T1000 (cell line): ENCODE data around the gene SETD7.

Experiments
- DNase-seq: peaks from one replicate; lab custom pipeline; 2025; ENCODE audit warnings: mixed read lengths; lab: John Stamatoyannopoulos, UW

Gene SETD7

GRCh38 chr4:139509727-139510410, 46.1 kb downstream of the SETD7 start:
- DNase-seq = no peak

- DNase-seq = no peak
Measured at GRCh38 chr4:139508581-139509237, 47.3 kb downstream of the SETD7 start.

- DNase-seq = no peak
Measured at GRCh38 chr4:139506774-139507173, 49.2 kb downstream of the SETD7 start.

- no peak for DNase-seq
Measured at GRCh38 chr4:139503622-139504166, 52.3 kb downstream of the SETD7 start.

- DNase-seq = no peak
Measured at GRCh38 chr4:139501927-139502899, 53.8 kb downstream of the SETD7 start.

GRCh38 chr4:139501527-139501926, 54.5 kb downstream of the SETD7 start:
- DNase-seq = no peak

GRCh38 chr4:139501117-139501516, 54.9 kb downstream of the SETD7 start:
- no peak for DNase-seq

- no peak for DNase-seq
Measured at GRCh38 chr4:139499186-139499585, 56.8 kb downstream of the SETD7 start.

- no peak for DNase-seq
Measured at GRCh38 chr4:139493176-139493575, 62.8 kb downstream of the SETD7 start.

- no peak for DNase-seq
Measured at GRCh38 chr4:139492429-139492828, 63.6 kb downstream of the SETD7 start.

GRCh38 chr4:139489638-139490037, 66.4 kb downstream of the SETD7 start:
- no peak for DNase-seq

GRCh38 chr4:139488442-139488841, 67.6 kb downstream of the SETD7 start:
- DNase-seq = no peak

GRCh38 chr4:139484783-139485311, 71.2 kb downstream of the SETD7 start:
- DNase-seq = no peak

- DNase-seq = no peak
Measured at GRCh38 chr4:139483000-139483399, 73.0 kb downstream of the SETD7 start.

- no peak for DNase-seq
Measured at GRCh38 chr4:139481465-139481864, 74.6 kb downstream of the SETD7 start.

- no peak for DNase-seq
Measured at GRCh38 chr4:139476363-139476762, 79.7 kb downstream of the SETD7 start.

GRCh38 chr4:139472852-139473251, 83.2 kb downstream of the SETD7 start:
- DNase-seq = no peak

GRCh38 chr4:139470997-139471665, 84.9 kb downstream of the SETD7 start:
- no peak for DNase-seq

- no peak for DNase-seq
Measured at GRCh38 chr4:139470295-139470694, 85.7 kb downstream of the SETD7 start.

GRCh38 chr4:139469869-139470268, 86.2 kb downstream of the SETD7 start:
- DNase-seq = no peak

- no peak for DNase-seq
Measured at GRCh38 chr4:139469216-139469615, 86.8 kb downstream of the SETD7 start.
